ENCODE results near the gene ZNF524. TPM values are rescaled to one million over a fixed set of nuclear protein-coding genes. Genes with fewer than 3 reads are reported as not detected.
A peak's percentile ranks its signal among the peaks of the same experiment; 100 is the strongest.
"Not testable (repeated sequence)": the region's sequence is repeated elsewhere in the genome, so short reads cannot be mapped to it uniquely, and the experiment has no call there.

ZNF524 gene
- total and polyA plus RNA-seq, 2 donors = 5.7 to 30.9 TPM

DNA sequence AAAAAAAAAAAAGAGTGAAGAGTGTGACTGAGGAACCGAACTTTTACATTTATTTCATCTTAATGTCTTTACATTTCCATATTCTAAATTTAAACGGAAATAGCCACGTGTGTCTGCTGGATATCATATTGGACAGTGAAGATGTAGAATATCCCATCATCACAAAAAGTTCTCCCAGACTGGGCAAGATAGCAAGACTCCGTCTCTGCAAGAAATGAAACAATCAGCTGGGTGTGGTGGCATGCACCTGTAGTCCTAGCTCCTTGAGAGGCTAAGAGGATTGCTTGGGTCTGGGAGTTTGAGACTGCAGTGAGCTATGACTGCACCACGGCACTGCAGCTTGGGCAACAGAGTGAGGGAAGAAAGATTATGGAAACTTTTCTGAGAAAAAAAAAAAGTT lies 23.3 kb upstream of the ZNF524 start:
- DNase-seq (ENCODE audit: extremely low spot score) = no peak
- no peak overlapping the region for H3K27ac ChIP-seq (ENCODE audit: low read depth)
- H3K4me1 ChIP-seq (ENCODE audit: insufficient read depth) = no peaks in the 10 kb centered on the region
- H3K36me3 ChIP-seq (ENCODE audit: insufficient read depth) = peaks cover 3% of the 10 kb centered on the region
- 90% methylated on average over 5 of the region's 5 CpGs for WGBS
- H3K4me3 ChIP-seq (ENCODE audit: low read depth, low read length) = no peak overlapping the region

DNA sequence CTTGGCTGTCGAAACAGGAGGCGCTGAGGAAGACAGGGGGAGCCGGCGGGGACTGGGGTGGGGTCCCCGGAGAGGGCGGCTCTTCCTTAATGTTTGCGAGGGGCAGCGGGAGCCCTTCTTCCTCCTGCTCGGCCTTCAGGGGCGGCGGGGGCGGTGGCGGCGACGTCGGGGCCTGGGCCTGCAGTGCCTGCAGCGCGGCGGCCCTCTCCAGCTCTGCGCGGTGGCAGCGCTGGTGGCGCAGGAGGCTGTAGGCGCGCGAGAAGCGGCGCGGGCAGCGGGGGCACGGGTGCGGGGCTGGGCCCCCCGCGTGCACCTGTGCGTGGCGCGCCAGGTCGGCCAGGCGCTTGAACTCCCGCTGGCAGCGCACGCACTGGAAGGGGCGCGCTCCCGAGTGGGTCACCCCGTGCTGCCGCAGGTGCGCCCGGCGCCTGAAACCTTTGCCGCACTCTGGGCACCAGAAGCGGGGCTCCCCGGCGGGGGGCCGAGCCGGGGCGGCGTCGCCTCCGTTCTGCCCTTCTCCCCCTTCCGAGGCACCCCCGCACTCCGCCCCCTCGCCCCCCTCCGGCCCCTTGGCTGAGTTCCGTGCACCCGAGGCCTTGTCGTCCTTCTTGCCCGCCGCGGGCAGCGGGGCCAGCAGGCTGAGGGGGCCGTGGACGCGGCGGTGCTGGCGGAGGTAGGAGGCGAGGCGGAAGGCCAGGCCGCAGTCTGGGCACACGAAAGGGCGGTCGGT lies 21.9 kb upstream of the ZNF524 start:
- H3K36me3 ChIP-seq (ENCODE audit: insufficient read depth) = peaks cover 3% of the 10 kb centered on the region
- DNase-seq (ENCODE audit: extremely low spot score) = no peak
- H3K4me1 ChIP-seq (ENCODE audit: insufficient read depth) = no peaks in the 10 kb centered on the region
- no peak overlapping the region for H3K4me3 ChIP-seq (ENCODE audit: low read depth, low read length)
- WGBS = 95% methylated on average over 83 of the region's 83 CpGs
- H3K27ac ChIP-seq (ENCODE audit: low read depth) = no peak overlapping the region

DNA sequence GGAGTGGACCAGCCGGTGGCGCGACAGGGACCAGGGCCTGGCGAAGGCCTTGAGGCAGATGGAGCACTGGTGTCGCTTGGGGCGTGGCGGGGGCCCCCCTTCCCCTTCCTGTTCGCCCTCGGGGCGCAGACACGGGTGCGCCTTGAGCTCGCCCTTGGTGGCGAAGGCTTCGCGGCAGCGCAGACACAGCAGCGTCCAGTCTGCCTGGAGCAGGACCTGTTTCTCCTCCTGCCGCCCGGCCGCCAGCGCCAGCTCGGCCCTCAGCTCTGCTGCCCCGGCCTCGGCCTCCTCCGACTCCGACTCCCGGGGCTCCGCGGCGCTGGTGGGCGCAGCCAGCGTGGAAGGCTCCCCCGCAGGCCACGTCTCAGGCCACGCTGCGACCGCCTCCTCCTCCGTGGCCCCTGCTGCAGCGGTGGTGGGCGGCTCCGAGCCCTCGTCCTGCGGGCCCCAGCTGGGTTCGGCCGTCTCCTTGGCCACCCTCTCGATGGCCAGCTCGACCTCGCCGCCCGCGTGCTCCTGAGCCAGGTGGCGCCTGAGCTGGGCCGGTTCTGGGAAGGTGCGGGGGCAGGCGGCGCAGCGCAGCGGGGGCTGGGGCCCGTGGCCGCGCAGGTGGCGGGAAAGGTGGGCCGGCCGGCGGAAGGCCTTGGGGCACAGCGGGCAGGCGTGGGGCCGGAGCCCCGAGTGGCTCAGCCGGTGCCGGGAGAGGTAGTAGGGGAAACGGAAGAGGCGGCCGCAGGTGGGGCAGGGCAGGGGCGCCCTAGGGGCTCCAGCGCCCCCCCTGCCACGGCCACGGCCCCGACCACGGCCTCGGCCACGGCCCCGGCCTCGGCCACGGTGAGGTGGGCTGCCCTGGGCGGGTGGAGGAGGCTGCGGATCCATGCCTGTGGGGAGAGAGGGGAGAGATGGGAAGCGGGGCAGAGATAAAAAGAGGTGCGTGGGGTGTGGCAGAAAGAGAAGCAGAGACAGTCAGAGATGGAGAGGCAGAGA lies 21.0 kb upstream of the ZNF524 start:
- no peak for DNase-seq (ENCODE audit: extremely low spot score)
- 94% methylated on average over 90 of the region's 90 CpGs for WGBS
- H3K36me3 ChIP-seq (ENCODE audit: insufficient read depth) = peaks cover 3% of the 10 kb centered on the region
- no peaks in the 10 kb centered on the region for H3K4me1 ChIP-seq (ENCODE audit: insufficient read depth)
- peak overlapping the region; percentile 69 for H3K4me3 ChIP-seq (ENCODE audit: low read depth, low read length)
- H3K27ac ChIP-seq (ENCODE audit: low read depth) = no peak overlapping the region

DNA sequence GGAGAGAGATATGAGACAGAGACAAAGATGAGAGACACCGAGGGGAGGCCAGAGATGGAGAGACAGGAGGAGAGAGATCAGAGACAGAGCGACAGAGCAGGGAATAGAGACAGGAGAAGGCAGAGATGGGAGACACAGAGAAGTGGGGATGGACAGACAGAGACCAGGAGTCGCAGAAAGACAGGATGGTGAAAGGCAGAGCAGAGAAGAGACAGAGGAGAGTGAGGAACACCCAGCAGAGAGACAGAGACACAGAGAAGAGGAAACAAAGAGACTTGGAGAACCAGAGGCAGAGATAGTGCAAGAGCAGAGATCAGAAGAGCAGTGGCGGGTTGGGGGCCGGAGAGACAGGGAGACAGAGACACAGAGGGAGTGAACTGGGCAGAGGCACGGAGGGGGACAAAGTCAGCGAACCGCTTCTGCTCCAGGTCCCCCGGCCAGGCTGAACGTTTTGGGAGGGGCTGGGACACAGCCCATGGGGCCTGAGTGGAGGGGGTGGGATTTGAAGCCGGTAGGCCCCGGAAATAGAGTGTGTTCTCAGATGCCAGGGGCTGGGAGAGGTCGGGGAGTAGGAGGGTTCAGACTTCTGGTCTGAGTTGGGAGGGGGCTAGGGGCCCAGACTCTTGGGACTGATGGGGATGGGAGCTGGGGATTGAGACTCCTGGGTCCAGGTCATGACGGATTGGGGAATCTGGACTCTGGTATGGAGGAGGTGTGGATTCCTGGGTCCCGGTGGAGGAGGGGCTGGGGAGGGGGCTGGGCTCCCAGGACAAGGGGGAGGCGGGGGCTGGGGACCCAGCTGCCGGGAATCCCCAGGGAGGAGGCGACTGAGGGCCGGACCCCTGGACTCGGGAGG lies 20.1 kb upstream of the ZNF524 start:
- DNase-seq (ENCODE audit: extremely low spot score) = no peak
- WGBS = 9% methylated on average over 20 of the region's 20 CpGs
- peaks cover 3% of the 10 kb centered on the region for H3K36me3 ChIP-seq (ENCODE audit: insufficient read depth)
- H3K27ac ChIP-seq (ENCODE audit: low read depth) = peak overlapping the region; percentile 77
- H3K4me1 ChIP-seq (ENCODE audit: insufficient read depth) = no peaks in the 10 kb centered on the region
- peak overlapping the region; percentile 69 for H3K4me3 ChIP-seq (ENCODE audit: low read depth, low read length)

- Histone ChIP-seq H3K36me3 (ENCODE audit: insufficient read depth) (peaks cover 3% of the 10 kb centered on the region), H3K4me1 (ENCODE audit: insufficient read depth) (no peaks in the 10 kb centered on the region), H3K4me3 (ENCODE audit: low read depth, low read length) (peak within 1 kb of the TSS; percentile 69), H3K27ac (ENCODE audit: low read depth) (peak within 1 kb of the TSS; percentile 77)
- 1% methylated on average over 24 of the region's 24 CpGs for WGBS
- DNase-seq (ENCODE audit: extremely low spot score) = no peak
These were observed 19.4 kb upstream of the ZNF524 start, which contains the start of gene ZNF579 for GRCh38 chr19:55580628-55581144. Gene ZNF579, minus strand, starts transcription at chr19:55580848. Its CDS starts 1,209 bp downstream, at chr19:55579639.

DNA sequence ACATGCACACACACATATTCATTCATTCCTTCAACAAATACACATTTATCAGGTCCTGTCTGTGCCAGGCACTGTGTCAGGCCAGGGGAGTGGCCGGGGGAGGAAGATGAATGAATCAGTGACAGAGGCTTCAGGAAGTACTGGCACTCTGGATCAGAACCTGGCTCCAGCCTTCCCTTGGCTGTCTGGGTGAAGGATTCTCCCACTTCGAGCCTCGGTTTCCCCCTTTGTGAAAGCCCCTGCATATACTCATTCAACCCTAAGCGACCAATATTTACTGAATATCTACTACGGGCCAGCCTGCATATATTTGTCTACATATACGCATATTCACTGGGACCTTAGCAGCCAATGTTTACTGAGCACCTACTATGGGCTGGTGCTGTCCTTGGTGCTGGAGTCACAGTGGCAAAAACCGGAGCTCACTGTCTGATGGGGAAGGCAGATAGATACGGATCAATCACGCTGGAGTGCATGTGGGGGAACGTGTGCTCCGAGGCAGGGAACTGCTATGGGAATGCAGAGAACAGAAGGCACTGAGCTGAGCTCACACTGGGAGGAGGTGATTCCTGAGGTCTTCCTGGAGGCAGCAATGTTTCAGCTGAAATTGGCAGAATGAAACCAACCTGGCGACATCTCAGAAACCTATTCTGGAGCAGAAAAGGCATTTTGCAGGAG lies 18.8 kb upstream of the ZNF524 start:
- peak overlapping the region; percentile 69 for H3K4me3 ChIP-seq (ENCODE audit: low read depth, low read length)
- 35% methylated on average over 12 of the region's 12 CpGs for WGBS
- peaks cover 3% of the 10 kb centered on the region for H3K36me3 ChIP-seq (ENCODE audit: insufficient read depth)
- H3K4me1 ChIP-seq (ENCODE audit: insufficient read depth) = no peaks in the 10 kb centered on the region
- H3K27ac ChIP-seq (ENCODE audit: low read depth) = no peak overlapping the region
- no peak for DNase-seq (ENCODE audit: extremely low spot score)

DNA sequence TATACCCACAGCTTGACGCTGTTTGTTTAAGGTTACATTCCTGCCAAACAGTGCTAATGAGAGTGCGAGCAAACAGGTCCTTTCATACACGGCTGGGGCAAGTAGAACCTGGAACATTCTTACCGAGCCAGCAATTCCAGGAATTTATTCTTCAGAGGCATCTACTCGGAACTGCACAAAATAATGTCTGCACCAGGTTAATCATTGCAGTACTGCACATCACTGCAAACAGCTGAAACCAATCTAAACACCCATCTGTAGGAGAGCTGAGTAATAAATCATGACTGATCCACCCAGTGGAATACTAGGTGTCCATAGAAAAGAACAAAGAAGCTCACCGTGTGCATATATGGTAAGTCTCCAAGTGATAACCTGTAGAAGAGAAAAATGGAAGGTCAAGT lies 18.3 kb upstream of the ZNF524 start:
- no peak for DNase-seq (ENCODE audit: extremely low spot score)
- Histone ChIP-seq H3K36me3 (ENCODE audit: insufficient read depth) (peaks cover 3% of the 10 kb centered on the region), H3K27ac (ENCODE audit: low read depth) (no peak overlapping the region), H3K4me1 (ENCODE audit: insufficient read depth) (no peaks in the 10 kb centered on the region), H3K4me3 (ENCODE audit: low read depth, low read length) (no peak overlapping the region)
- 21% methylated on average over 6 of the region's 6 CpGs for WGBS

- not testable (repeated sequence) for H3K36me3 ChIP-seq (ENCODE audit: insufficient read depth); H3K4me1 ChIP-seq (ENCODE audit: insufficient read depth); DNase-seq (ENCODE audit: extremely low spot score); H3K4me3 ChIP-seq (ENCODE audit: low read depth, low read length); H3K27ac ChIP-seq (ENCODE audit: low read depth)
- 80% methylated on average over 4 of the region's 4 CpGs for WGBS
These were observed 17.8 kb upstream of the ZNF524 start for GRCh38 chr19:55582284-55582683.

GRCh38 chr19:55583897-55584296 lies 16.2 kb upstream of the ZNF524 start:
- DNase-seq (ENCODE audit: extremely low spot score); H3K4me1 ChIP-seq (ENCODE audit: insufficient read depth); H3K27ac ChIP-seq (ENCODE audit: low read depth); H3K4me3 ChIP-seq (ENCODE audit: low read depth, low read length); H3K36me3 ChIP-seq (ENCODE audit: insufficient read depth): not testable (repeated sequence)
- 76% methylated on average over 8 of the region's 8 CpGs for WGBS

DNA sequence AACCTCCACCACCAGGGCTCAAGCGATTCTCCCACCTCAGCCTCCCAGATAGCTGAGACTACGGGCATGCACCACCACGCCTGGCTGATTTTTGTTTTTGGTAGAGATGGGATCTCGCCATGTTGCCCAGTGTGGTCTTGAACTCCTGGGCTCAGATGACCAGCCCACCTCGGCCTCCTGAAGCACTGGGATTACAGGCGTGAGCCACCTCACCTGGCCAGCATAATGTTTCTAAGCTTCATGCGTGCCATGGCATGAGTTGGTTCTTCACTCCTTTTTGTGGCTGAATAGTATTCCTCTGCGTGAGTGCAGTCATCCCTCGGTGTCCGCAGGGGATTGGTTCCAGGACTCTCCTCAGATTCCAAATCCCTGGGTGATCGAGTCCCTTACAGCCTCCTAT lies 15.2 kb upstream of the ZNF524 start:
- H3K27ac ChIP-seq (ENCODE audit: low read depth) = no peak overlapping the region
- 94% methylated on average over 11 of the region's 11 CpGs for WGBS
- no peaks in the 10 kb centered on the region for H3K36me3 ChIP-seq (ENCODE audit: insufficient read depth)
- H3K4me1 ChIP-seq (ENCODE audit: insufficient read depth) = no peaks in the 10 kb centered on the region
- no peak for DNase-seq (ENCODE audit: extremely low spot score)
- no peak overlapping the region for H3K4me3 ChIP-seq (ENCODE audit: low read depth, low read length)

DNA sequence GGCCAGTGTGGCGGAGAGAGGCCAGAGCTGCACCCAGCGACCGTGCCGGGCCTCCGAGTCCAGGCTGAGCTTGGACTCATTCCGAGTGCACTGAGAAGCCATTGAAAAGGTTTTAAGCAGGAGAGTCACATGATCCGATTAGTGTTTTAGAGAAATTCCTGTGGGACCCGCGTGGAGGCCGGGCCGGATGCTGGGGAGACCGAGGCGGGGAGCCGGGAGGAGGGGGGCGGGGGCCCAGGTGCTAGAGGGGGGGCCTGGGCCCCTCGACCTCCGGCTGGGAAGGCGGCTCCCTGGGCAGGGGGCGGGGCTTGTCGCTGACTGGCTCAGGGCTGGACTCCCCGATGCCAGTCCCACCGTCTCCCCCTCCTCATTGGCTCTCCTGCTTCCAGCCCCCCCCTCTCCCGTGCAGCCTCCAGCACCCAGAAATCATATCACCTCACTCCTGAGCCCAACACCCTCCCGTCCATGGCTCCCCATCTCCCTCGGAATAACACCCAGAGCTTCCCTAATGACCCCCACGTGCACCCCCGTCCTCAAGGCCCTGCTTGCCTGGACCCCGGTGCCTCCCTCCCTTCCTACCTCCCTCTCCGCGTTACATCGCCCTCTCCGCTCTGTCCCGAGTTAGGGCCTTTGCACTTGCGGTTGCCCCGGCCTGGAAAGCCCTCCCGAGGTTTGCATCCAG lies 14.3 kb upstream of the ZNF524 start:
- DNase-seq (ENCODE audit: extremely low spot score) = no peak
- 3% methylated on average over 36 of the region's 36 CpGs for WGBS
- no peaks in the 10 kb centered on the region for H3K4me1 ChIP-seq (ENCODE audit: insufficient read depth)
- H3K4me3 ChIP-seq (ENCODE audit: low read depth, low read length) = peak overlapping the region; percentile 36
- H3K36me3 ChIP-seq (ENCODE audit: insufficient read depth) = no peaks in the 10 kb centered on the region
- no peak overlapping the region for H3K27ac ChIP-seq (ENCODE audit: low read depth)

DNA sequence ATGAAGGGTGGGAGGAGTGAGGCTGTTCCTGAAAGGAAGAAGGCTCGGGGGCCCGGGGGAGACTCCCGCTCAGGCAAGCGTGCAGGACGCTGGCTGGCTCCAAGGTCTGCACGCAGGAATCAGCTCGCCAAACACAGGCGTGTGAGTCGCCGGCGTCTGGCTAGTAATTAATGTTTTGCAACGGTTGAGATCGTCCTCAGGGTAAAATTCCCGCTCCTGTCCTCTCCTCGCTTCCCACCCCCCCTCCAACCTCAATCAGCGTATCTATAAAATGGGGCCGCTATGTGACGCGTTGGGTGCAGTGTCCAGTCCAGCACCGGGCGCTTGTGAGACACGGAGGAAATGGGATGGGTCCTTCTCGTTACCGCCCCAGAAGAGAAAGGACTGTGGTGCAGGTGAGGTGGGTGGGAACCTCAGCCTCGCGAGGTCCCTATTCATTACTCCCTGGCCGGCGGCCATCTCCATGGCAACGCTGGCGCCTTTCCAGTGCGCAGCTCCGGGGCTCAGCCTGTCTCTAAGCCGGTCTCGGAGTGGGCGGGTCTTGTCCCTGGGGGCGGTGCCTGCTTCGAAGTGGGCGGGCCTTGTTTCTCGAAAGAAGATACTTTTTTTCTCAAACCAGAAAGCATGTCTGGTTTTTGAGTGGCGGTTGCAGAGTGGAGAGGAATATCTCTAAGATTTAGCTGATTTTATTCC lies 13.0 kb upstream of the ZNF524 start:
- Histone ChIP-seq H3K4me1 (ENCODE audit: insufficient read depth) (no peaks in the 10 kb centered on the region), H3K4me3 (ENCODE audit: low read depth, low read length) (peak overlapping the region; percentile 12), H3K27ac (ENCODE audit: low read depth) (no peak overlapping the region), H3K36me3 (ENCODE audit: insufficient read depth) (no peaks in the 10 kb centered on the region)
- DNase-seq (ENCODE audit: extremely low spot score) = peak; percentile 83
- 1% methylated on average over 40 of the region's 40 CpGs for WGBS

All from urinary bladder (tissue), 4 donors.